ENCODE data around the gene ITGA11.

ITGA11 gene

GRCh38 chr15:68354923-68355322, 77.0 kb downstream of the ITGA11 start:
- DNase-seq = no peak

- no peak for DNase-seq
These were observed 77.7 kb downstream of the ITGA11 start for GRCh38 chr15:68354268-68354667.

GRCh38 chr15:68353421-68354135, 78.4 kb downstream of the ITGA11 start:
- no peak for DNase-seq

GRCh38 chr15:68352401-68353062, 79.4 kb downstream of the ITGA11 start:
- peak in 6 of 51 donors; percentile 4 to 57 (median 27) for DNase-seq

GRCh38 chr15:68349151-68349550, 82.8 kb downstream of the ITGA11 start:
- DNase-seq = no peak

GRCh38 chr15:68348606-68349005, 83.4 kb downstream of the ITGA11 start:
- DNase-seq = no peak

GRCh38 chr15:68348081-68348480, 83.9 kb downstream of the ITGA11 start:
- DNase-seq = no peak

GRCh38 chr15:68347392-68347791, 84.6 kb downstream of the ITGA11 start:
- no peak for DNase-seq

- DNase-seq = no peak
These were observed 85.0 kb downstream of the ITGA11 start for GRCh38 chr15:68346979-68347378.

- no peak for DNase-seq
These were observed 86.5 kb downstream of the ITGA11 start for GRCh38 chr15:68345481-68345880.

GRCh38 chr15:68344600-68344999, 87.4 kb downstream of the ITGA11 start:
- DNase-seq = no peak

- DNase-seq = no peak
These were observed 88.3 kb downstream of the ITGA11 start for GRCh38 chr15:68343579-68344225.

GRCh38 chr15:68341760-68342725, 89.9 kb downstream of the ITGA11 start:
- no peak for DNase-seq

GRCh38 chr15:68340726-68341671, 91.0 kb downstream of the ITGA11 start:
- no peak for DNase-seq

GRCh38 chr15:68339481-68339880, 92.5 kb downstream of the ITGA11 start:
- no peak for DNase-seq

- no peak for DNase-seq
These were observed 94.1 kb downstream of the ITGA11 start for GRCh38 chr15:68337826-68338225.

- no peak for DNase-seq
These were observed 95.4 kb downstream of the ITGA11 start for GRCh38 chr15:68336516-68336915.

- DNase-seq = peak in 4 of 51 donors; percentile 7 to 41 (median 22)
These were observed 96.3 kb downstream of the ITGA11 start for GRCh38 chr15:68335655-68336054.

- peak in 32 of 51 donors; percentile 6 to 68 (median 37) for DNase-seq
These were observed 96.7 kb downstream of the ITGA11 start for GRCh38 chr15:68335251-68335650.

GRCh38 chr15:68334661-68335124, 97.3 kb downstream of the ITGA11 start:
- peak in 2 of 51 donors; percentile 27 to 38 for DNase-seq
